ENCODE data around the gene S100Z. TPM values are rescaled to one million over a fixed set of nuclear protein-coding genes. Genes with fewer than 3 reads are reported as not detected.
"Not testable (repeated sequence)": the region's sequence is repeated elsewhere in the genome, so short reads cannot be mapped to it uniquely, and the experiment has no call there.

The S100Z gene
- total RNA-seq, 2 experiments from 2014 or later = 1.8 to 2.1 TPM

GRCh38 chr5:76813982-76814562 lies 35.7 kb upstream of the S100Z start:
- Mint-ChIP-seq H3K9me3 (no peaks in the 10 kb centered on the region), H3K4me1 (ENCODE audit: low read depth) (peaks cover 9% of the 10 kb centered on the region), H3K4me3 (no peak overlapping the region), H3K27me3 (peaks cover 9% of the 10 kb centered on the region), H3K27ac (no peak overlapping the region), H3K36me3 (no peaks in the 10 kb centered on the region)
- no peak for DNase-seq
- ChIA-PET CTCF (interaction anchor here (0.7 kb wide), 1 partner anchor 1578 kb away, joined by 4 read pairs; the partner anchor contains the start of gene ANKRD31), POLR2A (no interaction called here)
- intact Hi-C loops (cut with micrococcal nuclease) = no loop called here

- CTCF ChIA-PET = interaction anchor here (0.7 kb wide), 1 partner anchor 10 kb away, joined by 3 read pairs; no protein-coding TSS in a partner anchor
- Mint-ChIP-seq H3K4me1 (ENCODE audit: low read depth) (peaks cover 13% of the 10 kb centered on the region), H3K9me3 (no peaks in the 10 kb centered on the region), H3K27ac (no peak overlapping the region), H3K4me3 (no peak overlapping the region), H3K27me3 (peaks cover 9% of the 10 kb centered on the region), H3K36me3 (no peaks in the 10 kb centered on the region)
- DNase-seq = no peak
- intact Hi-C loops (cut with micrococcal nuclease) = no loop called here
- POLR2A ChIA-PET = no interaction called here
These were observed 33.5 kb upstream of the S100Z start for GRCh38 chr5:76816110-76816831.

- intact Hi-C loops (cut with micrococcal nuclease) = loop anchor here (2.0 kb wide), 1 partner anchor 32 kb away; the partner anchor contains the start of gene S100Z
- no peaks in the 10 kb centered on the region for H3K9me3 Mint-ChIP-seq
- H3K36me3 Mint-ChIP-seq = peaks cover 2% of the 10 kb centered on the region
- ChIA-PET CTCF (interaction anchor here (0.7 kb wide), 1 partner anchor 129 kb away, joined by 4 read pairs; no protein-coding TSS in a partner anchor), POLR2A (no interaction called here)
- peaks cover 13% of the 10 kb centered on the region for H3K4me1 Mint-ChIP-seq (ENCODE audit: low read depth)
- peak; percentile 66 for DNase-seq
- H3K27ac Mint-ChIP-seq = no peak within 1 kb of the TSS
- H3K27me3 Mint-ChIP-seq = peaks cover 9% of the 10 kb centered on the region
- peak within 1 kb of the TSS; percentile 77 for H3K4me3 Mint-ChIP-seq
These were observed 30.7 kb upstream of the S100Z start, which contains the start of gene F2RL1 for GRCh38 chr5:76818844-76819831. TSS of gene F2RL1 (plus strand) at chr5:76819030. CDS start at chr5:76819183, 153 bp downstream.

GRCh38 chr5:76819851-76820525 lies 29.8 kb upstream of the S100Z start:
- DNase-seq = no peak
- Mint-ChIP-seq H3K27ac (no peak overlapping the region), H3K4me3 (peak overlapping the region; percentile 77), H3K27me3 (peaks cover 9% of the 10 kb centered on the region), H3K36me3 (peaks cover 2% of the 10 kb centered on the region), H3K9me3 (no peaks in the 10 kb centered on the region), H3K4me1 (ENCODE audit: low read depth) (peaks cover 10% of the 10 kb centered on the region)
- intact Hi-C loops (cut with micrococcal nuclease) = loop anchor here (2.0 kb wide), 1 partner anchor 31 kb away; the partner anchor contains the start of gene S100Z
- POLR2A ChIA-PET = interaction anchor here (0.7 kb wide), 1 partner anchor 220 kb away, joined by 3 read pairs; no protein-coding TSS in a partner anchor
- CTCF ChIA-PET = interaction anchor here (1.5 kb wide), 1 partner anchor 45 kb away, joined by 4 read pairs; no protein-coding TSS in a partner anchor

- Mint-ChIP-seq H3K27ac (no peak overlapping the region), H3K9me3 (no peaks in the 10 kb centered on the region), H3K36me3 (peaks cover 2% of the 10 kb centered on the region), H3K4me1 (ENCODE audit: low read depth) (peaks cover 10% of the 10 kb centered on the region), H3K4me3 (no peak overlapping the region), H3K27me3 (peaks cover 9% of the 10 kb centered on the region)
- ChIA-PET POLR2A (interaction anchor here (0.7 kb wide), 1 partner anchor 220 kb away, joined by 3 read pairs; no protein-coding TSS in a partner anchor), CTCF (interaction anchor here (1.5 kb wide), 1 partner anchor 46 kb away, joined by 4 read pairs; no protein-coding TSS in a partner anchor)
- intact Hi-C loops (cut with micrococcal nuclease) = no loop called here
- no peak for DNase-seq
These were observed 29.3 kb upstream of the S100Z start for GRCh38 chr5:76820526-76820890.

- Mint-ChIP-seq H3K27ac (no peak overlapping the region), H3K4me3 (no peak overlapping the region), H3K9me3 (no peaks in the 10 kb centered on the region), H3K36me3 (peaks cover 2% of the 10 kb centered on the region), H3K27me3 (peaks cover 9% of the 10 kb centered on the region), H3K4me1 (ENCODE audit: low read depth) (peaks cover 10% of the 10 kb centered on the region)
- DNase-seq = no peak
- ChIA-PET CTCF (interaction anchor here (1.5 kb wide), 1 partner anchor 46 kb away, joined by 4 read pairs; no protein-coding TSS in a partner anchor), POLR2A (no interaction called here)
- intact Hi-C loops (cut with micrococcal nuclease) = no loop called here
These were observed 28.7 kb upstream of the S100Z start for GRCh38 chr5:76821136-76821535.

- CTCF ChIA-PET; H3K27me3 Mint-ChIP-seq; intact Hi-C loops (cut with micrococcal nuclease); POLR2A ChIA-PET; H3K36me3 Mint-ChIP-seq; DNase-seq; H3K9me3 Mint-ChIP-seq; H3K27ac Mint-ChIP-seq; H3K4me3 Mint-ChIP-seq: not testable (repeated sequence)
- peaks cover 10% of the 10 kb centered on the region for H3K4me1 Mint-ChIP-seq (ENCODE audit: low read depth)
These were observed 27.6 kb upstream of the S100Z start for GRCh38 chr5:76822105-76822731.

GRCh38 chr5:76826416-76826815 lies 23.4 kb upstream of the S100Z start:
- POLR2A ChIA-PET; CTCF ChIA-PET; H3K4me3 Mint-ChIP-seq; H3K27me3 Mint-ChIP-seq; H3K27ac Mint-ChIP-seq; intact Hi-C loops (cut with micrococcal nuclease); H3K36me3 Mint-ChIP-seq; DNase-seq; H3K4me1 Mint-ChIP-seq (ENCODE audit: low read depth); H3K9me3 Mint-ChIP-seq: not testable (repeated sequence)

- POLR2A ChIA-PET = no interaction called here
- Mint-ChIP-seq H3K36me3 (peaks cover 10% of the 10 kb centered on the region), H3K4me1 (ENCODE audit: low read depth) (peaks cover 8% of the 10 kb centered on the region), H3K4me3 (no peak overlapping the region), H3K27me3 (no peaks in the 10 kb centered on the region), H3K9me3 (no peaks in the 10 kb centered on the region), H3K27ac (no peak overlapping the region)
- peak; percentile 49 for DNase-seq
- CTCF ChIA-PET = no interaction called here
- intact Hi-C loops (cut with micrococcal nuclease) = no loop called here
These were observed 18.7 kb upstream of the S100Z start for GRCh38 chr5:76831110-76831452.

- Mint-ChIP-seq H3K9me3 (no peaks in the 10 kb centered on the region), H3K4me3 (no peak overlapping the region), H3K36me3 (peaks cover 10% of the 10 kb centered on the region), H3K4me1 (ENCODE audit: low read depth) (peaks cover 1% of the 10 kb centered on the region), H3K27me3 (no peaks in the 10 kb centered on the region), H3K27ac (no peak overlapping the region)
- ChIA-PET CTCF (no interaction called here), POLR2A (no interaction called here)
- no peak for DNase-seq
- intact Hi-C loops (cut with micrococcal nuclease) = no loop called here
These were observed 13.6 kb upstream of the S100Z start for GRCh38 chr5:76836181-76836580.

- Mint-ChIP-seq H3K9me3 (no peaks in the 10 kb centered on the region), H3K27ac (no peak overlapping the region), H3K4me3 (no peak overlapping the region), H3K4me1 (ENCODE audit: low read depth) (no peaks in the 10 kb centered on the region), H3K36me3 (peaks cover 10% of the 10 kb centered on the region), H3K27me3 (no peaks in the 10 kb centered on the region)
- CTCF ChIA-PET = no interaction called here
- POLR2A ChIA-PET = no interaction called here
- no peak for DNase-seq
- intact Hi-C loops (cut with micrococcal nuclease) = no loop called here
These were observed 13.2 kb upstream of the S100Z start for GRCh38 chr5:76836585-76836984.
